Measurements from ENCODE around the gene ISG20. TPM values are rescaled to one million over a fixed set of nuclear protein-coding genes. Genes with fewer than 3 reads are reported as not detected.

Gene ISG20
- total RNA-seq, 4 donors from 2014 or later = 6.1 to 15.1 (median 12.9) TPM

DNA sequence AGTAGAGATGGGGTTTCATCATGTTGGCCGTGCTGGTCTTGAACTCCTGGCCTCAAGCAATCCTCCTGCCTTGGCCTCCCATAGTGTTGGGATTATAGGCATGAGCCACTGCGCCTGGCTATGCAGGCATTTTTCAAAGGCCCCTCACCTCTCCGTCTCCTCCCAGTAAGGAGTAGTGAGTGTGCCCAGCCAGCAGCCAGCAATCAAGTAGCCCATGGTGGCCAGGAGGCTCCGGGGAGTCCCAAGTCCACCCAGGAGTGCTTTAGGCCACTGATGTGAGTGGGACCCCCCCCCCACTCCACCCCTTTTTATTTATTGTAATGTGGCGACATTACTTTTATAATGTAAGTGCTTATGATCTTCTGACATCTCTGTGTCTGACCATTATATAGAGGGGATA, 8.1 kb downstream of the ISG20 start:
- Histone ChIP-seq H3K4me1 (peaks cover 28% of the 10 kb centered on the region), H3K27me3 (no peaks in the 10 kb centered on the region), H3K9me3 (no peaks in the 10 kb centered on the region), H3K4me3 (no peak overlapping the region), H3K27ac (no peak overlapping the region), H3K36me3 (no peaks in the 10 kb centered on the region)
- peak; percentile 41 to 69 for DNase-seq (ENCODE audit: low spot score in 2 of 2)
- WGBS = 81% methylated on average over 5 of the region's 5 CpGs
- TF ChIP-seq EP300 (IDR thresholded peaks at IDR 0.05) (no peak), CTCF (IDR thresholded peaks at IDR 0.05) (no peak), POLR2A (IDR thresholded peaks at IDR 0.05) (no peak), POLR2AphosphoS5 (IDR thresholded peaks at IDR 0.05) (no peak)

DNA sequence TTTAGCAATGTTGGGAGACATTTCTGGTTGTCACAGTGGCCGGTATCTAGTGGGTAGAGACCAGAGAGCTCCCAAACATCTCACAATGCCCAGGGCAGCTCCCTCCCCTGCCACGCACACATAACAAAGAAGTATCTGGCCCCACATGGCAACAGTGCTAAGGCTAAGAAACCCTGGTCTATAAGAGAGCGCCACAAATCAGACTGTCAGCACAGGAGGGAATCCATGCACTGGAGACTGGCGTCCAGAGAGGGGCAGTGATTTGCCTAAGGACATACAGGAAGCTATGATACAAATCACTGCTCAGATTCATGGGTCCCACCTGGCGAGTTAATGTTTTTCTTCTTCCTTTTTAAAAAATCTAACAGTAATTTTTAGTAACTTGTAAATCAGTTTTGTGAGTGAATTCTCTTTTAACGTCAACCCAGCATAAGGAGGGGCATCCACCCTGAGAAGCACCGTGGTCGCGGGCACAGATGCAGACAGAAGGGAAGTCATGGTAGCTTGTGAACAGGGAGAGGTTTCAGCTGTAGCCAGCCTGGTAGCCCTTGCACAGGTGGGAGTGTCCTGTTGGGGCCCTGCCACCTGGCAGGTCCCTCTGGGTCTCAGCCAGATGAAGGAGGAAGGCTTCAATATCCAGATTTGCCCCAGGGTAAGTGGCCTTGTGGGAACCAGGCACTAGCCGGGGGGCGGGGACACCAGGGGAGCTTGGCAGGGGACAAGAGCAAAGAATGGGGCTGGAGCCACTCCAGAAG, 8.7 kb downstream of the ISG20 start:
- peaks cover 28% of the 10 kb centered on the region for H3K4me1 ChIP-seq
- DNase-seq (ENCODE audit: low spot score in 2 of 2) = peak; percentile 56 to 71
- no peaks in the 10 kb centered on the region for H3K9me3 ChIP-seq
- H3K27me3 ChIP-seq = no peaks in the 10 kb centered on the region
- H3K27ac ChIP-seq = no peak overlapping the region
- no peaks in the 10 kb centered on the region for H3K36me3 ChIP-seq
- 71% methylated on average over 10 of the region's 11 CpGs for whole genome bisulfite sequencing
- no peak overlapping the region for H3K4me3 ChIP-seq
- no peak for TF ChIP-seq POLR2A (IDR thresholded peaks at IDR 0.05)
- TF ChIP-seq CTCF (IDR thresholded peaks at IDR 0.05) = no peak
- no peak for TF ChIP-seq EP300 (IDR thresholded peaks at IDR 0.05)
- TF ChIP-seq POLR2AphosphoS5 (IDR thresholded peaks at IDR 0.05) = no peak

DNA sequence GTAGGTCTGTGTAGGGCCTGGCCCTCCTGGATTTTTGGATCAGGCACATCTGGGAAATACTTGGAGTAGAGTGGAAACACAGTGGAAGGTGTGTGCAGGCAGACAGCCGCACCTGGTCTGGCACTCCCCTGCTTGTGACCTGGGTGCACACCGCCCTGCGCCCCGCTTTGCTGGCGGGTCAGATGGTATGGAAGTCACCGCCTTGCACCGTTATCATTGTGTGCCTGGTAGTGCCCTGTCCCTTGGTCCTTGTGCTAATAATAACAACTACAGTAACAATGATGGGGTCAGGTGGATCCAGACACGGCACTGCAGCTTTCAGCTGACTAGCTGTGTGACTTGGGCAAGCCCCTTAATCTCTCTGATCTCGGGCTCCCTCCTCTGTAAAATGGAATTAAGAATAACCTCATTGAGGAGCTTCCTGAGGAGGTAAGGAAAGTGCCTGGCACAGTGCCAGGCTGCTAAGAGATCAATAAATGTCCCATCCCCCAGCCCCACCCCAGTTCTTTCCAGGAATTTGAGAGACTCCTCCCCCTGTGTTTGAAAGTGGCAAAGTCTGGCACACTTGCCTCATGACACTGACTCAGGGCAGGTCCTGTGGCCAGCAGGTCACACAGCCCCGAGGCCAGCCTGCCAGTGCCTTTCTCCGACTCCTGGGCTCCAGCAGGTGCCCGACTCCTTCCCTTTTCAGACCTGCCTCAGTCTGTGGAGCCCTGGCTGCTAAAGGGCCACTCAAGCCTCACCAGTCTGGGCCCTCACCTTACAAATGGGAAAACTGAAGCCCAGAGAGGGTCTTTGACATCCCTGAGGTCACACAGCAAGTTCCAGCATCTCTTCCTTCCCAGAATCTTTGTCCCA, 9.8 kb downstream of the ISG20 start:
- H3K27me3 ChIP-seq = no peaks in the 10 kb centered on the region
- peak overlapping the region; percentile 39 for H3K27ac ChIP-seq
- H3K36me3 ChIP-seq = no peaks in the 10 kb centered on the region
- H3K4me1 ChIP-seq = peaks cover 28% of the 10 kb centered on the region
- TF ChIP-seq CTCF (IDR thresholded peaks at IDR 0.05) (no peak), POLR2A (IDR thresholded peaks at IDR 0.05) (no peak), EP300 (IDR thresholded peaks at IDR 0.05) (no peak), POLR2AphosphoS5 (IDR thresholded peaks at IDR 0.05) (no peak)
- no peaks in the 10 kb centered on the region for H3K9me3 ChIP-seq
- no peak overlapping the region for H3K4me3 ChIP-seq
- 72% methylated on average over 10 of the region's 12 CpGs for WGBS
- DNase-seq (ENCODE audit: low spot score in 2 of 2) = peak; percentile 49 to 75

DNA sequence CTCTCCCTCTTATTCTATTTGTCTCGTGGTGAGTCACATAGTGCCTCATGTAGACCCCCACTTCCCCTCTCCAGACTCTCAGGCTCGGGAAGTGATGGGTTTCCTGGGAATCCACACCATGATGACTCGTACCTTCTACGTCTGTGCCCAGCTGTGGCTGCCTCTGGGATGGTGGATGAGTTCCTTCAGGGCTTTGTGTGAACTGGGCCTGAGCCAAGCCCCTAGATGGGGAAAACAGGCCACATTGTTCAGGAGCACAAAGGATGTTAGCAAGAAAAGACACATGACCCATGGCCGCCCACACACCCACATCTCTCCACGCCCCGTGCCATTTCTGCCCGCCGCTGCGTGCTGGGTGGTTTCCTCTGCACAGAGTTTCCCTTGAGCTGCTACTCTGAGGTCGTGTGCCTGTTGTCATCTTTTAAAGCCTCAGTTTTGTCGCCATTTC, 10.5 kb downstream of the ISG20 start:
- TF ChIP-seq EP300 (IDR thresholded peaks at IDR 0.05) (no peak), POLR2AphosphoS5 (IDR thresholded peaks at IDR 0.05) (no peak), CTCF (IDR thresholded peaks at IDR 0.05) (no peak), POLR2A (IDR thresholded peaks at IDR 0.05) (no peak)
- H3K4me3 ChIP-seq = no peak overlapping the region
- H3K27ac ChIP-seq = peak overlapping the region; percentile 39
- no peaks in the 10 kb centered on the region for H3K27me3 ChIP-seq
- 50% methylated on average over 12 of the region's 12 CpGs for WGBS
- no peaks in the 10 kb centered on the region for H3K36me3 ChIP-seq
- peak; percentile 60 to 74 for DNase-seq (ENCODE audit: low spot score in 2 of 2)
- H3K9me3 ChIP-seq = no peaks in the 10 kb centered on the region
- H3K4me1 ChIP-seq = peaks cover 28% of the 10 kb centered on the region
